GM18498 (cell line): ENCODE results near the gene OR2T10.
"Not testable (repeated sequence)": the region's sequence is repeated elsewhere in the genome, so short reads cannot be mapped to it uniquely, and the experiment has no call there.

Experiments used
- ATAC-seq: cut with Tn5 transposase; IDR thresholded peaks from one replicate; pipeline ENCODE4 v1.9.1; 2021; ENCODE audit warnings: mild to moderate bottlenecking, moderate library complexity; ENCODE audit not compliant: unreplicated experiment

Gene OR2T10

GRCh38 chr1:248597589-248597988 lies at the start of gene OR2T10:
OR2T10 (minus strand) TSS chr1:248597700; CDS start chr1:248593768, 3,932 bp downstream.
- ATAC-seq, result no peak

GRCh38 chr1:248645178-248645577 lies 47.7 kb upstream of the OR2T10 start, which contains the start of gene OR2T35:
OR2T35 (minus strand) TSS chr1:248645278; CDS start chr1:248639258, 6,020 bp downstream.
- ATAC-seq, result not testable (repeated sequence)

- ATAC-seq, result peak; percentile 60
These were observed 45.6 kb upstream of the OR2T10 start for GRCh38 chr1:248642971-248643651.

- peak; percentile 20 for ATAC-seq
These were observed 44.1 kb upstream of the OR2T10 start for GRCh38 chr1:248641583-248641982.

DNA sequence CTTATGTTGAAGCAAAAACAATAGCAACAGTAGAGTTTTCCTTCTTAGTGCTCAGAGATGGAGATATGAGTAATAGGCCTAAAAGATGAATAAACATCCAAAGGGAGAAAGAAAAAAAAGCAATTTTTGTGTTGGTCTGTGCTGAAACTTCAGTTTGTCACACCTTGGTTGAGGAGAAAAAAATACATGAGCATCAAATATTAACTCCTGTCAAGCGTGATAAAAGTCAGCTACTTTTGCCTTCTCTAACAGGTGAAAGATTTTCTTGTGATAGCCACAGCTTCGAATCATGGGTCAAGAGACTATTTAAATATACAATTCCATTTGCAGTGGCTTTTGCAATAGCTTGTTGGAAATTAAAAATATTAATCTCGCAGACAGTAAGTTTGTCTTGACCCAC lies 43.4 kb upstream of the OR2T10 start:
- ATAC-seq, result peak; percentile 50

DNA sequence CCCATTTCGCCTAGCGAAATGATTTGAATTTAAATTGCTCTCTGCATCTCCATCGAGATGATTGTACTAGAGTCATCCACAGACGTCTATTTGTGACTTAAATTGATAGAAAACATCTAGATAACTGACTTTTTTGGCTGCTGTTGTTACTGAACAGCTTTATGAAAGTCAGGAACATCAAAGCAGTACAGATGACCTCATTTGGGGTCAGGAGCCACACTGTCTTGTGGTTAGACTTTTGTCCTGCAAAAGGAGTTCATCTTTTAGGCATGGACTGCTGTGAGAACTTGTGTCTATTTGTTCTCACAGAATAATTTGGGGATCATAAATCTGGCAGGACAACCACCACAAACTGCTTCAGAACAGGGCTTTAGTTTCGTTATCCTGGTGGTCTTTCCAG lies 42.2 kb upstream of the OR2T10 start:
- peak; percentile 26 for ATAC-seq

DNA sequence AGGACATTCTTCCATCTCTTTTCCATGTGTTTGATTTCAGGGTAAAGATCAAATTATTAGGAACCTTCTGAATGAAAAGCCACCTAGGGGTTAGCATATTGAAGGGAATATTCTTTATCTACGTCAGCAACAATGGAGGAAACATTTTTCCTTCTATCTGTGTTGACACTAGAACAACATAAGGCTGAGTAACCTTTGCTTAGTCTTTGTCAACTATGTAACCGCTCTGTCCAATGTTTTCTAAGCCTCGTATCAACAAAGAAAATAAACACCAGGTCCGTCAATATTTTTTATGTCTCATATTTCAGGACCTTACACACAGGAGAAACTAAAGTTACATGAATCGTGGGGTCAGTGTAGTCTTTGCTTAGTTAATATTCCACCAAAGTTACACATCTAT lies 39.1 kb upstream of the OR2T10 start:
- ATAC-seq, result not testable (repeated sequence)

- not testable (repeated sequence) for ATAC-seq
These were observed 37.5 kb upstream of the OR2T10 start, which contains the start of gene OR2T11 for GRCh38 chr1:248634991-248635390. OR2T11 (minus strand) TSS chr1:248635091; CDS start chr1:248627128, 7,963 bp downstream.

DNA sequence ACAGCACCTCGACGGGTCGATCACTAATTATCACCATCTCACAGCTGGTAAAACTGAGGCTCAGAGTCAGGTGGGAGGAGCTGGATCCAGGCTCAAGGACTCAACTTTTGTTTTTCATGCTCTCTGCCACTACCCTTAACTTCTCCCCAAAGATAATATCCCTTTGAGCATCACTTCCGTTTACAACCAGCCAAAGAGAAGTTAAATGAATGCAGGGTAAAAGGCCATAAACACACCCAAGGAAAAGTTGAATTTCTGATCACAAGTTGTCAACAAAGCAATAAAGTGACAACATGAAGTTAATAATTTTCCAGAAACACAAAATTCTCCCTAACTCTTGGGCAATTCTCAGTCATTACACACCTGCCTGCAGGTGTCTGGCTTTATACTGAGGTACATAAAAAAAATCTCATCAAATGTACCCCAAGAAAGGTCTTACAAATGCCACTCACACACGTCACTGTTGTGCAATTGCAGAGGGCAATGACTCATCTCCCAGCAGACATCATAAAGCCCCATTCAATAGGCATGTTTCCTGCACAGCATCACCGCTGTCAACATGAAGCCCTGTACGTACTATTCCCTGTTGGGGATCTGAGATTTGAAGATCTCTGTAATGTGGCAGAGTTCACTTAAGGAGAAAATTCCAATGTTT lies 34.0 kb upstream of the OR2T10 start:
- no peak for ATAC-seq

DNA sequence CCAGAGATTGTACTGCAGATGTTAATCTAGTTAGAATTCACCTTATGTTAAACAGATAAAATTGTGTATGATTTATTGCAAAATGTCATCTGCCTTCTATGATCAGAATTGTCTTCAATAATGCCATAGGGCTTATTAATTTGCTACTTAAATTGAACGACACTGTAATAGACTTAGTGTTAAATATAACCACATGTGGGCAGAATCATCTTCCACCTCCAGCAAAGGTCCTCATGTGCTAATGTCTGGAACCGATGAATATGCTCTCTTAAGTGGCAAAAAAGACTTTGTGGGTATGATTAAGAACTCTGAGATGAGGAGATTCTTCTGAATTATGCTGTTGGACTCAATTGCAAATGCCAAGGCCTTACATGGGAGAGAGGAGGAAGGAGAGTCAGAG lies 33.1 kb upstream of the OR2T10 start:
- ATAC-seq, result no peak

DNA sequence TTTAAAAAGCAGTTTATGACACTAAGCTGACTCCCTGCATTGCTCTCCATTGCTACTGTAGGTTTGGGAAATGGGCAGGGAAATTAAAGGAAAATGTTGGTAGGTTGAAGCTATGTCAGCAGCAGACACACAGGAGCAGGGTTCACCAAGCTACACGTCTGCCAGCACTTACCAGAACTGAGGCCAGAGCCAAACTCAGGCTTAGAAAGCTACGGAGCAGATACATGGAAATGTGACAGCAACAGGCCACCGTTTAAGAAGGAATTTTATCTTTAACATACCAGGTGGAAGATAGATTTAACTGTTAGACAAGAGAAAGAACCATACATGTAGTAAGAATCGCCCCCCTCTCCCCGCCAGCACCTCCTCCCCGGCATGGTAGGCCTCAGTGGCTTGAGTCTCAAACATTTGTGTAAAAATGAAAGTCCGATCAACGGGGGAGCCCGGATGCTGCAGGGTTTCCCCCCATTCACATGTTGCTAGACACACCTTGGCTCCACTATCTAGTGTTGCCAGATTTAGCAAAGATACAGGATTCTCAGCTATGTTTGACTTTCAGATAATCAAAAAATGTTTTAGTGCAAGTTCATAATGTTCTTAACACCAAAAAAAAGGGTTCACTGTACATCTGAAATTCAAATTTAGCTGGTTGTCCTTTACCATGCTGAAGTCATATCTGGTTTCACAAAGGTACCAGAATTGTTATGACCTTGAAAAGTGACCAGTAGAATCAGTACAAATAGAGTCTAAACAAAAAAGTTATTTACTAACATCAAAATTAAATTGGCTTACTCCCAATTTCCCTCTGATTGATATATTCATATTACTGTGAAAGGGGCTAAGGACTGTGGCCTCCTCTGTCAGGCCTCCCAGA lies 30.7 kb upstream of the OR2T10 start:
- peak; percentile 93 for ATAC-seq

DNA sequence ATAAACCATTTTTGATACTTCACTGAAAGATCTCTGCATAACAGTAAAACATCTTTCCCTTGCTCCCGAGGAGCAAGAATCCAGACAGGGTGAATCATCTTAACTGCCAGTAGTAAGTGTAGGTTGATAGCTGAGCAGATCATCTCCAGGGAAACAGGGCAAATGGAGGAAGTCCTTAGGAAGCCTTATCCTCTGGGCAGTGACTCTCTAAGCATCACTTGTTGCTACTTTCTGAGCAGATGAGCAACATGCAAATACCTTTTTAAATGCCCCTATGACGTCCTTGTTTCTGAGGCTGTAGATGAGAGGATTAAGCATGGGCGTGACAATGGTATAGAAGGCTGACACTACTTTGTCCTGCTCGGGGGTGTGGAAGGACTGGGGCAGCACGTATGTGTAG lies 28.5 kb upstream of the OR2T10 start:
- no peak for ATAC-seq

DNA sequence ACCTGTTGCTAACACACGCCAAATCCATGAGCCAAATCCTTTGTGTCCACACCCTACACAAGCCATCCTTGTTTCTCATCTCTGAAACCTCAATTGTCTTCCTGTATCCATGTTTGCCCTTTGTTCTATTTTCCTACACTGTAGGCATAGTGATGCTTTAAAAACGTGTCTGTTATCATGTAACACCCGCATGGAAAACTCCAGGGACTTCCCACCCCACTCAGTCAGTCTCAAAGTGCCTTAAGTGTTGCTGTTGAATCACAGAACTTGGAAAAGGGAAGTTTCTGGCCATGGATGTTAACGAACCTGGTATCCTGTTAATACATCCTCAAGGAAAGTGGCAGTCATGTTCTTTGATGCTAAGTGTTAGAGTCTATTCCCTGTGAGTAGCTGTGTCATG lies 27.7 kb upstream of the OR2T10 start:
- no peak for ATAC-seq

DNA sequence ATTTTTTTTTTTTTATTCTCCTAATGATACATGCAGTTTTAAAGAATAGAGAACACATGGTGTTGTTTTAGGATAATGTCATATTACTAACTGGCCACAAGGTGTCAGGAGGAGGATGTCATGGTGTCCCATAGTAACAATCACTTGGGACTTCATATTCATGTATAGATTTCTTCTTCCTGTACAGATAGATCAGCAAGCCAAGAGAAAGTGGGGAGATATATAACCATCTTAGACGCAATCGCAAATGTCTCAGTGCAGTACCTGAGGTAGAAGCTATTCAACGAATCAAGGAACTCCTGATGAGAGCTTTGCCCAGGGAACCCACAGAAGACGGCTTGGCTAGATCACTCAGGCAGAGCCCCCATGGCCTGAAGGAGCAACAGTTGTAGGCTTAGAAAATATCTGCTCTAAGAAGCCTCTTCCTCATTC lies 25.1 kb upstream of the OR2T10 start:
- ATAC-seq, result peak; percentile 88

- ATAC-seq, result no peak
These were observed 24.3 kb upstream of the OR2T10 start for GRCh38 chr1:248621770-248622169.

DNA sequence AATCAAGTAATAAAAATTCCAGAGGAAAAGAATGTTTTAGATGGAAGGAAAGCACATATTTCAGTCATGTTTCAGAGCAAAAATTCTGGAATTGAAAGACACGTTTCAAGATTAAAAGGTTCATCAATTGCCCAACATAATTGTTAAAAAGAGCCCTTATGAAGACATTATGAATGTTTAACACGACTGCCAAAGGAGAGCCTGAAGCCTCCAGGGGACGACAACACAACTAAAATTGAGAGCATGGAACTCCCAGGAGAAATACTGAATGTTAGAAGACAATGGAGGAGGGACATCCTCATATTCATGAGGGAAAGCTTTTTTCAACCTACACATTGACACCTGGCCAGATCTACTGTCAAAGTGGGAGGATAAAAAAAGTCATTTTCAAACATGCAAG lies 21.4 kb upstream of the OR2T10 start:
- ATAC-seq, result no peak

DNA sequence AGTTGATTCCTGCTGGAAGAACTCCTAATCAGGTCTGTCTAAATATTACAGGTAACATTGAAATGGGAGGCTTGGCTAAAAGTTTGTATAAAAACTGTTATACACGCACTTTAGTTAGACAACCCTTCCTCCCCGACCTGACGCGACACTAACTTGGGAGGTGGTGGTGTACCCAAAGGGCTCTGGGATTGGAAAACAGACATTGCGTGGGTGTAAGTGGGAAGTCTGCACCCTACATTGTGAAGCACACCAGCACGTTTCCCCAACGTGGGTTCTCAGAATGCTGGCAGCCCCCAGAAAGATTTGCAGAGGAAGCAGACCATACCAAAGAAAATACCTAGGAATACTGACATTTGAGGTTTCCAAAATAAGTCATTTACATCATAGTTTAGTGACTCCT lies 20.6 kb upstream of the OR2T10 start:
- no peak for ATAC-seq

DNA sequence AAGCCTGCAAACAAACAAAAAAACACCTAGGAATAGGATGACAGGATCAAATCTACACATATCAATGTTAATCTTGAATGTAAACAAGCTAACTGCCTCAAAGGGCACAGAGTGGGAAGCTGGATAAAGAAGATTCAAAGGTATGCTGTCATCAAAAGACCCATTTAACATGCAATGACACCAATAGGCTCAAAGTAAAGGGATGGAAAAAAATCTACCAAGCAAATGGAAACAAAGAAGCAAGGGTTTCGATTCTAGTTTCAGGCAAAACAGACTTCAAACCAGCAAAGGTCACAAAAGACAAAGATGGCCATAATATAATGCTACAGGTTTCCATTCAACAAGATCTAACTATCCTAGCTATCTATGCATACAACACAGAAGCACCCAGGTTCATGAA lies 16.2 kb upstream of the OR2T10 start:
- ATAC-seq, result no peak

DNA sequence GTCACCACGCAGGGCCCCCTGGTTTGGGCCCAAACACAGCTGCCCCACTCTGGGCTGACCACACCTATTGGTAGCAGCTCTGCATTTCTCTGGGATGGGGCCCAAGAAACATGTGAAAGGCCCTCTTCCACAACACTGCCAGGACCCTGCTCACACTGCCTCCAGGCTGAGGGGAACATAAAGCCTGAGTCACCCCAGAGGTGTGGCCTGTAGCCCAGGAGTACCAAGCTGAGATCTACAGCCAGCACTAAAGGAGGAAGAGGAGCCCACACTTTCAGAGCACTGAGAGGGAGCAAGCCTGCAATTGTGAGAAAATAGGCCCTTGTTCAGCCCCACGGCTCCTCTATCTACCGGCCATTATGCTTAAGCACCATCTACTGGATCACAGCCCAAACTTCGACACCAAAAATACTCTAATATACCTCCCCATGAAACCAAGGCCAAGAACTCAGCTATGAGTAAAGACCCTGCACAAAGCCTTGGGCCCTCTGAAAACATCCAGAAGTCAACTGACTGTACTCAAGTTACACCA lies 14.4 kb upstream of the OR2T10 start:
- ATAC-seq, result no peak

DNA sequence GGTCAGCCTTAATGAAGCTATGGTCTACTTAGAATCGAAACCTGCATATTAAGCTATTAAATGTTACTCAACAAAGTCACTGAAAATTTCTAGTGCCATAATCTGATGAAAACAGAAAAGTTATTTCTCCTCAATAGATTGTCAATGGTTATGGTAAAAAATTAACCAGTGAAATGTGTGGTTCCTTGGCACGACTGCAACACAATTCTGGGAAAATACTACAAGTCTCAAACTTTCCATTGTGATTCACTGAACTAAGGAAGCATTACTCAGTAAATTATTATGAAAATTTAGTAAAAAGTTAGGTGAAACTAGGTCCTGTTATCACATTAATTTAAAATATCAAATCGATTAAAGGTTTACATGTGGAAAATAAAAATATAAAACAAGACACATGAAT lies 12.8 kb upstream of the OR2T10 start:
- ATAC-seq, result no peak

DNA sequence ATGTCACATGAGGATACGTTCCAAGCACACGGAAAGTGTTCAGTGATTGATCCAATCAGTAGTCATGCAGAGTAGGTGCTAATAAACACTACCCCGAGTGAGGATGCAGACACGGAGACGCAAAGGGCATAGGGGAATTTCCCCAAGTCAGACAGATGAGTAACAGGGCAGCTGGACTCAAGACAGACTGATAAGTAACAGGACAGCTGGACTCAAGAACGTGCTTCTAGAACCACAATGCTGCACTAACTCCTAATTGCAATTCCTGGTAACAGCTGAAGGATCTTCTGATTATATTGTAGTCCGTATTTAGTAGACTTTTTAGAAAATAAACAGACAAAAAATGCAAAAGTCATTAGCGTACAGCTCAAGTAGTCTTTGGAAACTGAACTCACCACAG lies 1.9 kb upstream of the OR2T10 start:
- no peak for ATAC-seq
